ENCODE data around the gene DDX20.
"Not testable (repeated sequence)": the region's sequence is repeated elsewhere in the genome, so short reads cannot be mapped to it uniquely, and the experiment has no call there.

The DDX20 gene

DNA sequence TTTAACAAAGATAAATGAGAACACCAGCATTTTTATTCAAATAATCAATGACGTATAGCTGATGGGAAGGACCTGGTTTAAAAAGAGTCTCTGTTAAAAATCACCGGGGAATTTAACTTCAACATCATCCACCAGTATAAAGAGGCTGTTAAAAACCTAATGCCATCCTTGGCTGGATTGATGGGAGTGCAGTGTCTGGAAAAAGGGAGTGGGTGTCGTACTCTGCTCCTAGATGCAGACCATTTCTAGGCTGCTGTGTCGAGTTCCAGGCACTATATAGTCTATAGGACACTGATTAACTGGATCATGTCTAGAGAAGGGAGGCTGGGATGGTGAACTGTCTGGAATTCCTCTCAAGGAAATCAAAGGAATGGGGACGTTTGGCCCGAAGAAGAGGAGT lies 36.1 kb downstream of the DDX20 start:
- DNase-seq: no peak

DNA sequence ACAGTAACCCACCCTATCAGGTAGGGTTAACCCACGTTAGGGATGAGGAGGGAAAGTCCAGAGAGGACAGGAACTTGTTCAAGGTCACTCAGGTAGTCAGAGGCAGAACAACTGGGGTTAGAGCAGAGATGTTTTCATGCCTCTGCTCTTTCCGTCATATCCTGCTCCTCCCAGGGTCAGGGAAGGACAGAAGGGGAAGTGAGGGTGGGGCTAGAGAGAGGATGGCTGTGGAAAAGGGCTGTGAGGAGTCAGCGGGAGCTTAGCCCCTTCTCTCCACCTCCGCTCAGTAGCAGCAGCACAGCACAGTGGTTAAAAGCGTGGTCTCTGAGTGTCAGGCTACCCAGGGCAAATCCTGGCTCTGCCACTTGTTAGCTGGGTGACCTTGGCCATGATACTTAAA lies 36.5 kb downstream of the DDX20 start:
- no peak for DNase-seq

- DNase-seq: no peak
These were observed 38.2 kb downstream of the DDX20 start for GRCh38 chr1:111793923-111794322.

DNA sequence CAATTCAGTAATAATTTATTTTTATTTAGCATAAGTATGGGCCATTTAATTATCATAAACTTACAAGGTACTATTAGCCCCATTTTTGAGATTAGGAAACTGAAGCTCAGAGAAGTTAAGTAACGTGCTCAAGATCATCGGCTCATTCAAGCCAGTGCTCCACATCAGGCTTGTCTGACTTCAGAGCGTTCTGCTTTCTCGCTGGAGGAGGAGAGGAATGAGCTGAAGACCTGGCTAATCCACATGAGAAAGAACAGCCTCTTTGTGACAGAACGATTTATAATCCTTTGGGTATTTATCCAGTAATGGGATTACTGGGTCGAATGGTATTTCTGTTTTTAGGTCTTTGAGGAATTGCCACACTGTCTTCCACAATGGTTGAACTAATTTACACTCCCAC lies 39.7 kb downstream of the DDX20 start:
- no peak for DNase-seq

DNA sequence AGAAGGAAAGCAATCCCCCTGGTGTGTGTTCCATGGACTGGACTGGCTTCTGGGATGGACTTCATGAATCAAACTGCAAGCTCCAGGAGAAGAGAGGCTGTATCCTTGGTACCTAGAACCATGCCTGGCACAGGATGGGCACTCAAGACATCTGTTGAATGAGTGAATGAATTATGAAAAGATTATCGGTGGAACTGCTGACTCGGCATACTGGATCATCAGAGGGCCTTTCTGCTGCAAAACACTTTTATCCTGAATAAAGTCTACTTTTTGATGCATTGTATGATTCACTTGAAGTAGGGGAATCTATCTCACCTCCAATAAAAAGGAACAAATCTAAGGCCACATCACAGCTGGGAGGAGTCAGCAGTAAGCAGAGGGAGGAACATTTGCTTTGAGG lies 42.9 kb downstream of the DDX20 start:
- DNase-seq: no peak

- not testable (repeated sequence) for DNase-seq
These were observed 44.0 kb downstream of the DDX20 start for GRCh38 chr1:111799722-111800121.

GRCh38 chr1:111801071-111801850 lies 45.6 kb downstream of the DDX20 start:
- no peak for DNase-seq

DNA sequence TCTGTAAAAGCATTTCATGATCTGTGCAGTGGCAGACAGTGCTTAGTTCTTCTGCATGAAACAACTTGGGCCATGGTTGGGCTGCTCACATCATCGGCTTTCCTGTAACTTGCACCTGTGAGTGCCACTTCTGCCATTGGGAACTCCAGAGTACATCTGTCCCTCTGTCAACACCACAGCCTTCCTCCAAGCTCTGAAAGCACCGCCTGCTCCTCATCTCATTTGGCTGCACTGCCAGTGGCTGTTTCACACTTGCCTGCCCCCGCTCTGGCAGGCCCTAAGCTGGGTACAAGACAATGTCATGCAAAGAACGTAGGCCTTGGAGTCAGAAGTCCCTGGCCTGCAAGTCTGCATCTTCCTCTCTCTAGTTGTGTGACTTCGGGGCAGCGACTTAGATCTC lies 46.4 kb downstream of the DDX20 start:
- no peak for DNase-seq

- no peak for DNase-seq
These were observed 47.3 kb downstream of the DDX20 start for GRCh38 chr1:111802984-111803383.

- DNase-seq: no peak
These were observed 48.2 kb downstream of the DDX20 start for GRCh38 chr1:111803951-111804350.

GRCh38 chr1:111804776-111805175 lies 49.1 kb downstream of the DDX20 start:
- no peak for DNase-seq

DNA sequence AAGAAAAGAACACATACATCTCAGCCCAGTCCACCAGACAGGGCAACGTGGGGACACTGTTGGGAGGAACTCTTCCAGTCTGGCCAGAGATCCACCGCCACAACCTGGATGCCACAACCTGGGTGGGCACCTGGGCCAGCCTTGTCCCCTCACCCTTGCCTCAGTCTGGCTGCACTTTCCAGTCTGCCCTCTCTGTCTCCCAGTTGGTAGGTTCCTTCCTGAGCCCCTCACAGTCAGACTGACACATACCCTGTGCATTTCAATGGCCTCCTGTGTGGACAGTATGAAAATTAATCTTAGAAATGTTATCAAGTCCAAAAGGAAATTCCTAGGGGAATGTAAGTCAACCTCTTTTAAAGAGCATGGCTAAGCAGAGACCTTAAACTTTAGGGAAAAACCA lies 49.5 kb downstream of the DDX20 start:
- DNase-seq: no peak

- no peak for DNase-seq
These were observed 56.2 kb downstream of the DDX20 start for GRCh38 chr1:111811891-111812290.

- no peak for DNase-seq
These were observed 56.6 kb downstream of the DDX20 start for GRCh38 chr1:111812306-111812705.

DNA sequence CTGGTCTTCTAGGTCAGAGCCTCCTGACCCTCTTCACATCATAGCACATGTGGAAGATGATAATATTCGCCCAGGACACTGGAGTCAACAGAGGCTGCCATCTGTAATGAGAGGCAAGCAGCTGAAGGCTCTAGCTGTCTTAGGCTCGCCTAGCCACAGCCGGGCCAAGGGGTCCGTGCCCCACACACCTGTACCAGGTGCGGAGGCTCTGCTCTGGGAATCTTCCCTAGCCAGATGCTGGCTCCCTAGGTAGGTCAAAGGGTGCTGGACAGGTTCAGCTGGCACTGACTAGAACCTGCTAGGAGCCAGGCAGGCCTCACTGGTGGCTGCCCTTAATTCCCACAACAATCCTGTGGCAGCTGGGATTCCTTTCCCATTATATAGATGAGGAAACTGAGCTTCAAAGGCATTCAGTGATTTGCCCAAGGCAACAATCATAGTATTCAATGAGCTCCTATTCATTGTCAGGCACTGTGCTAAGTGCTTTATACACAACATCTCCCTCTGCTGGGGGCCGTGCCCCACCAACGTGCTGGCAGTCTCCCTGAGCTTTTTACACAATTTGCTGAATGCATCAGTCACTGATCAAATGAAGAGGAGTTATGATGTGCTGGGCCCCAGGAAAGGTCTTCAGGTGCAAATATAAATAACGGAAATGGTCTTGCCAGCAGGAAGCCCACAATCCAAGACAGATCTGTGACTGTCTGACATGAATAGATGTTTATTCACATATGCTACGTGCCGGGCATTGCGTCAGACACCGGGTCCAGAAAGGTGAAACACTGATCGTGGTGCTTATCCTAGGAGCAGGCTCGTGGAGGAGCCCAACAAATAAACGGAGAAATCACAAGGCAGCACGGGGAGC lies 58.0 kb downstream of the DDX20 start:
- DNase-seq: no peak

DNA sequence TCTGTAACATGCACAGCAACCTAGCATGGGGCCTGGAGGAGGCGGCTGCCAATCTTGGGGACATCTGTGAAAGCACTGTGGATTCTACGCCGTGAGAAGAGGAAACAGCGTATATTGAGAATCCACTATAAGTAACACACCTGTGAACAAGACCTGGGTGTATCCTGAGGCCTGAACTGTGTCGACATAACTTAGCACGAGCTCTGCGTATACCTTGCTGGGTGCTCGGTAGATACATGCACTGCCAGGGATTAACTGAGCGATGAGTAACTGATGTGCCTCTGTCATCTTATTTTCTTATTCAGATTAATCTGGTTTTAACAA lies 58.6 kb downstream of the DDX20 start:
- no peak for DNase-seq

GRCh38 chr1:111814642-111815041 lies 58.9 kb downstream of the DDX20 start:
- no peak for DNase-seq
